Measurements from ENCODE around the gene CFAP46.

- TF ChIP-seq CTCF (IDR thresholded peaks at IDR 0.05) (no peak), POLR2A (IDR thresholded peaks at IDR 0.05) (no peak)
These were observed 20.5 kb upstream of the CFAP46 start for GRCh38 chr10:132962623-132963429.

All from uterus (tissue), 2 donors.